Fibroblast of lung (primary cell): ENCODE measurements around the gene TIFAB.

Experiments
- EZH2 ChIP-seq: IDR thresholded peaks from 2 replicates; pipeline ENCODE4 v1.5.1; 2012; ENCODE audit warnings: low read length, control low read depth, mild to moderate bottlenecking; ENCODE audit errors: missing control alignments
- TF ChIP-seq, protein P1 (sequence below), 2 donors: IDR thresholded peaks in 1 of 2; conservative IDR thresholded peaks in 1 of 2; 1 replicate in 1 of 2; 2 replicates in 1 of 2; pipeline ENCODE4 v1.5.1; 2011 to 2012; ENCODE audit warnings: low read length in 2 of 2, control low read depth in 1 of 2, inconsistent platforms in 1 of 2, low read depth in 1 of 2, mild to moderate bottlenecking in 1 of 2

DNA sequence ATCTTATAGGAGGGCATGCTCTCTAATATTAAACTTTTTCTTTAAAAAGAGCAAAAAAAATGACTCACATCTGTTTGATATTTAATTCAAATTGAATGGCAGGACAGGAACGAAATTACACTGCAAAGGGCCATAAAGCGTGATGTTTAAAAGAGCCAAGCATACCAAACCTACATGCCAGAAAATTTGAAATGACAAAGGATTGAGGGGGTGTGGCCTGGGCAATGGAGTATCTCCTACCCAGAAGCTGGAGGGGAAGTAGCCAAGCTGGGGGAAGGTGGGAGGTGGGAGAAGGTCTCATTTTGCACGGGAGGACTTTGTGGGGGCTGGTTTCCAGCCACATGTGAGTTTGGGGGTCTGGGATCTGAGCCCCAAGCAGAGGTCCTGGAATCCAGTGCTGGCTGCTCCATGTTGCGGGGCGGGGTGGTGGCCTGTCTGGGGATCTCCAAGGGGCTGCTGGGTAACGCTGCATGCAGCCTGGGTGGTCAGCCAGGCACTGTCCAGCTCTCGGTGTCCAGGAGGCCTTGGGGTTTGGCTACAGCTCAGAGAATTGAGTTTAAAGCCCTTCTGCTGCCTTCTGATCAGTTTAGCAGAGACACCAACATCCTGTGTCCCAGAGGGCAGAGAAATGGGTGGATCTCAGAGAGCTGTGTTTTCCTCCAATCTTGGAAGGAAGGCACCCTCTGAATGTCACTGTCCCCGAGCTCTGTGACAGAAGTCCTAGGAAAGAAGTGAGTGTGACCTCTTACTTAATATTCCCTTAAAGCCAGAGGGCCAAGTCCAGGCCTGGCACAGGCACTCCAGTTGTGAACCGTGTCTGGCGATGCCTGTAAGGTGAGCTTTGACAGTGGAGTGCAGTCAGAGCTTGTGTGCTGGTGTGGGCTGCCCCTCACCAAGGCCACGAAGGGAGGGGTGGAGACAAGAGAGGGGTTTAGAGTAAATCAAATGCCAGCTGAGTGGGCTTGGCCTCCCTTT lies 12.6 kb downstream of the TIFAB start:
- no peak for TF ChIP-seq EZH2
- TF ChIP-seq, protein P1, sequence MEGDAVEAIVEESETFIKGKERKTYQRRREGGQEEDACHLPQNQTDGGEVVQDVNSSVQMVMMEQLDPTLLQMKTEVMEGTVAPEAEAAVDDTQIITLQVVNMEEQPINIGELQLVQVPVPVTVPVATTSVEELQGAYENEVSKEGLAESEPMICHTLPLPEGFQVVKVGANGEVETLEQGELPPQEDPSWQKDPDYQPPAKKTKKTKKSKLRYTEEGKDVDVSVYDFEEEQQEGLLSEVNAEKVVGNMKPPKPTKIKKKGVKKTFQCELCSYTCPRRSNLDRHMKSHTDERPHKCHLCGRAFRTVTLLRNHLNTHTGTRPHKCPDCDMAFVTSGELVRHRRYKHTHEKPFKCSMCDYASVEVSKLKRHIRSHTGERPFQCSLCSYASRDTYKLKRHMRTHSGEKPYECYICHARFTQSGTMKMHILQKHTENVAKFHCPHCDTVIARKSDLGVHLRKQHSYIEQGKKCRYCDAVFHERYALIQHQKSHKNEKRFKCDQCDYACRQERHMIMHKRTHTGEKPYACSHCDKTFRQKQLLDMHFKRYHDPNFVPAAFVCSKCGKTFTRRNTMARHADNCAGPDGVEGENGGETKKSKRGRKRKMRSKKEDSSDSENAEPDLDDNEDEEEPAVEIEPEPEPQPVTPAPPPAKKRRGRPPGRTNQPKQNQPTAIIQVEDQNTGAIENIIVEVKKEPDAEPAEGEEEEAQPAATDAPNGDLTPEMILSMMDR (conservative IDR thresholded peaks at IDR 0.05 in 1 of 2, IDR thresholded peaks at IDR 0.05 in 1 of 2; ENCODE audit: low read depth in 1 of 2, low read length in 2 of 2), result no peak
